HG03565 (cell line): ENCODE results near the gene DIP2C.

Experiments
- ATAC-seq: cut with Tn5 transposase; IDR thresholded peaks from one replicate; pipeline ENCODE4 v1.9.1; 2021; ENCODE audit warnings: mild to moderate bottlenecking, moderate library complexity; ENCODE audit not compliant: unreplicated experiment

The DIP2C gene, protein sequence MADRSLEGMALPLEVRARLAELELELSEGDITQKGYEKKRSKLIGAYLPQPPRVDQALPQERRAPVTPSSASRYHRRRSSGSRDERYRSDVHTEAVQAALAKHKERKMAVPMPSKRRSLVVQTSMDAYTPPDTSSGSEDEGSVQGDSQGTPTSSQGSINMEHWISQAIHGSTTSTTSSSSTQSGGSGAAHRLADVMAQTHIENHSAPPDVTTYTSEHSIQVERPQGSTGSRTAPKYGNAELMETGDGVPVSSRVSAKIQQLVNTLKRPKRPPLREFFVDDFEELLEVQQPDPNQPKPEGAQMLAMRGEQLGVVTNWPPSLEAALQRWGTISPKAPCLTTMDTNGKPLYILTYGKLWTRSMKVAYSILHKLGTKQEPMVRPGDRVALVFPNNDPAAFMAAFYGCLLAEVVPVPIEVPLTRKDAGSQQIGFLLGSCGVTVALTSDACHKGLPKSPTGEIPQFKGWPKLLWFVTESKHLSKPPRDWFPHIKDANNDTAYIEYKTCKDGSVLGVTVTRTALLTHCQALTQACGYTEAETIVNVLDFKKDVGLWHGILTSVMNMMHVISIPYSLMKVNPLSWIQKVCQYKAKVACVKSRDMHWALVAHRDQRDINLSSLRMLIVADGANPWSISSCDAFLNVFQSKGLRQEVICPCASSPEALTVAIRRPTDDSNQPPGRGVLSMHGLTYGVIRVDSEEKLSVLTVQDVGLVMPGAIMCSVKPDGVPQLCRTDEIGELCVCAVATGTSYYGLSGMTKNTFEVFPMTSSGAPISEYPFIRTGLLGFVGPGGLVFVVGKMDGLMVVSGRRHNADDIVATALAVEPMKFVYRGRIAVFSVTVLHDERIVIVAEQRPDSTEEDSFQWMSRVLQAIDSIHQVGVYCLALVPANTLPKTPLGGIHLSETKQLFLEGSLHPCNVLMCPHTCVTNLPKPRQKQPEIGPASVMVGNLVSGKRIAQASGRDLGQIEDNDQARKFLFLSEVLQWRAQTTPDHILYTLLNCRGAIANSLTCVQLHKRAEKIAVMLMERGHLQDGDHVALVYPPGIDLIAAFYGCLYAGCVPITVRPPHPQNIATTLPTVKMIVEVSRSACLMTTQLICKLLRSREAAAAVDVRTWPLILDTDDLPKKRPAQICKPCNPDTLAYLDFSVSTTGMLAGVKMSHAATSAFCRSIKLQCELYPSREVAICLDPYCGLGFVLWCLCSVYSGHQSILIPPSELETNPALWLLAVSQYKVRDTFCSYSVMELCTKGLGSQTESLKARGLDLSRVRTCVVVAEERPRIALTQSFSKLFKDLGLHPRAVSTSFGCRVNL (N-terminal part only)

DNA sequence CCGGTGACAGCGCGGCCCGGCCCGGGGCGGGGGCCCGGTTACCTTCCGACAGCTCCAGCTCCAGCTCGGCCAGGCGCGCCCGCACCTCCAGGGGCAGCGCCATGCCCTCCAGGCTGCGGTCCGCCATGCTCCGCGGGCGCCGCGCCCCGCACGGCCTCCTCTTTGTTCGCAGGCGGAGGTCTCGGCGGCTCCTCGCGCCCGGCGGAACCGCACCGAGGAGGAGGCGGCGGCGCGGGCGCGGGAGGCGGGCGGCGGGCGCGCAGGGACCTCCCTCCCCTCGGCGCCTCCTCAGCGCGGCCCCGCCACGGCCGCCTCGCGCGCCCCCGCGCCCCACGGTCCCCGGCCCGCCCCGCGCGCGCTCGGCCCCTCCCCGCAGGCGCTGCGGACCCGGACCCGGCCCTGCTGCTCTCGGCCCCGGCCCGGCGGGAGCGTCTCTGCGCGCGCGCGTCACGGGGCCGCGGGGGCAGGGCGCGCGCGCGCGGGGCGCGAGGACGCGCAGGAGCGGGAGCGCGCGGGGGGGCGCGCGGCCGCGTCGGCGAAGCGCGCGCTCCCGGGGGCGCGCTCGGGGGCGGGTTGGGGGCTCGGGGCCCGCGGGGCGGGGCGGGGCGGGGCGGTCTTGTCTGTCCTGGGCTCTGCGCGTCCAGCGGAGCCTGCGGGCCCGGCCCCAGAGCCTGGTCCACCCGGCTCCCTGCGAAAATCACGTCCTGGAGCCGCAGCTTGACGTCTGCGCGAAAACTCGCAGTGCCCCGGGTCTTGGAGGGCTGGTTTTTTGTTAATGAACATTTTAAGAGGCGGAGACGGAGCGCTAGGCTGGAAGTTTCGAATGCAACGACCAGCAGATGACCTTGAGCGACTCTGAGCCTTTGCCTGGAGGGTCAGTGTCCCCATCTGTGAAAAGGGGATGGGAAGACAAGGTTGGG lies at the start of gene DIP2C:
Gene DIP2C (minus strand): TSS at position 217 of the 920 bp plus-strand sequence. CDS start 90 bp downstream, at position 127.
- no peak for ATAC-seq

GRCh38 chr10:734481-734880 lies 45.0 kb upstream of the DIP2C start:
- ATAC-seq: no peak

GRCh38 chr10:733086-733485 lies 43.6 kb upstream of the DIP2C start:
- ATAC-seq: no peak

DNA sequence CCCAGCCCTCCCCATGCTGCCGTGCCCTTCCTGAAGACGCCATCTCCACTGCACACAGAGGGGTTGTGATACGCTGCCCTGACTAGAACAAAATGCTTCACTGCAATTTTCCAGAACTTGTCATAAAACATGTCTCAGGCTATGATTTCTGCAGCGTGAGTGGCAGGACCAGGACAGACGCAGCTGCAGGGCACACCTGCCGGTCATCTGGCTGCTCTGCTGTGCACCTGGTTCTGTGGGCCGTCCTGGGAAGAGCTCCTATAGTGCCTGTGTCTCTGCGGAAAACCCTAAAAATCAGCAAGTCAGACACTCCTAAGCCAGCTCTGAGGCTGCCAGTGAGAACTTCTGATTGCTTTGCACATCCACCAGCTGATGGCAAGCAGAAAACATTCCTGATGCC lies 39.7 kb upstream of the DIP2C start:
- ATAC-seq: no peak

- no peak for ATAC-seq
These were observed 39.1 kb upstream of the DIP2C start for GRCh38 chr10:728603-729002.

DNA sequence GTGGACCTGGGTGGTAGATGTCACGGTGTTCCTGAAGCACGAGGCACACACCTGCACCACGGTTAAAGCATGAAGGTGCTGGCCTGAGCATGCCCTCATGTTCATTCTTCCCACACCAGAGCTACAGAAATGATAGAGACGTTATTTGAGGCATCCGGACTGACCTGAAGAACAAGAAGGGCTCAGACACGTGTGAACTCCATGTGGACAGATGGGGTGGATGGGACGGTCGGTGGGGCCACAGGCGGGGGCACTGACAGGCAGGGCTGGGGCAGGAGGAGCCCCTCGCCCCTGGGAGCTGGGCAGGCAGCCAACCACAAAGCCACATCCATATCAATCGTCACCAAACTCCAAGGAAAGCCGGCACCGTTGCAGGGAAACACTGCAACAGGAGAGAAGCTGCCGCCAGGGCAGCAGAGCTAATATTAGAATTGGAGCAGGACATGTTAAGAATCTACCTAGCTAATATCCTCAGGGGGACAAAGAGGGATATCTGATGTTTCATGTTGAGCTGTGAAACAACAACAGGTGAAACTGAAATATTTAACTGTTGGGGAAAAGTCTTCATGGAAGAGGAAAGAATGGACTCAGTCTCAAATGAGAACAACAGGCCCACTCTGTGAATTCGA lies 37.8 kb upstream of the DIP2C start:
- ATAC-seq: no peak

- no peak for ATAC-seq
These were observed 36.3 kb upstream of the DIP2C start for GRCh38 chr10:725786-726185.

GRCh38 chr10:725302-725701 lies 35.8 kb upstream of the DIP2C start:
- ATAC-seq: no peak

DNA sequence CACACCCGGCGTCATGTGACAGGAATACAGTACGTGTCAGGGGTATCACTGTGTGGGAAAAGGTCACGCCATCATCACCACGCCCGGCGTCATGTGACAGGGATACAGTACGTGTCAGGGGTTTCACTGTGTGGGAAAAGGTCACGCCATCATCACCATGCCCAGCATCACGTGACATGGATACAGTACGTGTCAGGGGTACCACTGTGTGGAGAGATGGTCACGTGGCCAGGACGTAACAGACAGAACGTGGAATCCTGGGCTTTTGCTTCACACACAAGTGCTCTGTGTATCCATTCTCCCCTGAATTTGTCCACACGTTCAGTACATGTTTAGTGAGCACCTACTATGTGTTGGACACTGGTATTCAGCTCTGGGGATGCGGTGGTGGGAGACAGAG lies 34.5 kb upstream of the DIP2C start:
- ATAC-seq: no peak

DNA sequence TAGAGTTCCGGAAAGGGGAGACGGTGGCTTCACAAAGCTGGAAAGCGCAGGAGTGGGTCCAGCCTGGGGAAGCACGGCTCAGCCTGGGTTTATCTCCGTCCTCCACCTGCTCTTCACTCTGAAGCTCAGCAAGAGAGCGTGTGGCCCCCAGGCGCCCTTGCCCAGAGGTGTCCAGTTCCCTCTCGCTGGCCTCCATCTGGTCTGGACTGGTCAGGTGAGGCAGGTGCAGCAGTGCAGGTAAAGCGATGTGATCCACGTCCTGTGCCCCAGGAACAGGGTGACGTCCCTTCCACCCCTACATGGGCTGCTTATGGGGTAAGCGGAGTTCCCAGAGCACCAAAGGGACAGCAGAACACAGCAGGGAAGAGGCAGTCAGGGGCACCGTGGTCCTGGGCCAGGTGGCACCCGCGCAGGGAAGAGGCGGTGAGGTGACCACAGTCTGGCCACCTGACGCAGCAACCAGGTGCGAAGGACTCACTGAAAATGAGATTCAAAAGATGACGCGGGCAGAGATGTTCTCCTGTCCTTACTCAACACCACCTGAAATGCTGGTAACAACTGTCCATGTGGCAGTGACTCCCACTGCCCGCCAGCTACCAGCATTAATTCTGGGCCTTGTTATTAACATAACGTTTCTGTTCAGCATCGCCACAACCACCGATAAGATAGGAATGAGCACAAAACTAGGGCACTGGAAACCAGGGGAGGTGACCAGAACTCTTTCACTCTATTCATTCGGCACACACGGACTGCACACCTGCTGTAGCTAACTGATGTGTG lies 33.0 kb upstream of the DIP2C start:
- ATAC-seq: no peak

DNA sequence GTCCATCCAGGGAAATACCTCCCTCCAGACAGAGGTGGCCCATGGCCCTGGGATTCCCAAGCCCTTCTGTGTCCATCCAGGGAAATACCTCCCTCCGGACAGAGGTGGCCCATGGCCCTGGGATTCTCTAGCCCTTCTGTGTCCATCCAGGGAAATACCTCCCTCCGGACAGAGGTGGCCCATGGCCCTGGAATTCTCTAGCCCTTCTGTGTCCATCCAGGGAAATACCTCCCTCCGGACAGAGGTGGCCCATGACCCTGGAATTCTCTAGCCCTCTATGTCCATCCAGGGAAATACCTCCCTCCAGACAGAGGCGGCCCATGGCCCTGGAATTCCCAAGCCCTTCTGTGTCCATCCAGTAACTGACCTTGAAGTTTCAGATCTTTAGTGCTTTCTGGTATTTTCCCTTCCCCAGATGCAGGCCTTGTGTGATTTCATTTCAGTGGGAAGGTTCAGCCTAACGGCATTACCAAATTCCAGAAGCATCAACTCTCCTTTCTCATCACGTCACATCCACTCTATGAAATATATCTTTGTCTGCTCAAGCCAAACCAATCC lies 28.8 kb upstream of the DIP2C start:
- no peak for ATAC-seq

DNA sequence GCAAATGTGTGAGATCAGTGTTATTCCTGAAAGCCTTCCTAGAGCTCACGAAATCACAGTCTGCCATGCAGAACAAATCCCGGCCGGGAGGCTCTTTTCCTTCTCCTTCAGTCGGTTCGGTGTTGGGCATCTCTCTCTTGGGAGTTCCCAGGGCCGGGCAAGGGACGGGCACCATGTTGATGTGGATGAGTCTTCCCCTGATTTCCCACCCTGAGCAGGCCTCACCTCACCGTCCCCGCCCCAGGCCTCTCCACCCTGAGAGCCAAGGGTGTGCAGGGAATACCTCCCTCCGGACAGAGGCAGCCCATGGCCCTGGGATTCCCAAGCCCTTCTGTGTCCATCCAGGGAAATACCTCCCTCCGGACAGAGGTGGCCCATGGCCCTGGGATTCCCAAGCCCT lies 28.0 kb upstream of the DIP2C start:
- no peak for ATAC-seq

GRCh38 chr10:716821-717220 lies 27.4 kb upstream of the DIP2C start:
- no peak for ATAC-seq

DNA sequence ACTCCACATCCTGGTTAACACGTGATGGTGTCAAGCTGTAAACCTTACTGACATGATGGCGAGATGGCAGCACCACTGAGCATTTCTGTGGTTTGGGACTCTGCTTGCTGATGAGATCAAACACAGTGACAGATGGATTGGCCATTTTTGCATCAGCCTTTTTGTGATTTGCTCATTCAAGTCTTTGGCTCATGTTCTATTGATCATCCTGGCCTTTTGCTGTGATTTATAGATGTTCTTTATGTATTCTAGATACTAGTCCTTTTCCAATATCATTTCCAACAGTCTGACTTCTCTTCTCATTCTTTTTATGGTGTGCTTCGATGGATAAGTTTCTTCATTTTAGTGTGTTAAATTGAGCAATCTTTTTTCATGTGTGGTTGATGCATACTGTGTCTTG lies 24.7 kb upstream of the DIP2C start:
- ATAC-seq: no peak

DNA sequence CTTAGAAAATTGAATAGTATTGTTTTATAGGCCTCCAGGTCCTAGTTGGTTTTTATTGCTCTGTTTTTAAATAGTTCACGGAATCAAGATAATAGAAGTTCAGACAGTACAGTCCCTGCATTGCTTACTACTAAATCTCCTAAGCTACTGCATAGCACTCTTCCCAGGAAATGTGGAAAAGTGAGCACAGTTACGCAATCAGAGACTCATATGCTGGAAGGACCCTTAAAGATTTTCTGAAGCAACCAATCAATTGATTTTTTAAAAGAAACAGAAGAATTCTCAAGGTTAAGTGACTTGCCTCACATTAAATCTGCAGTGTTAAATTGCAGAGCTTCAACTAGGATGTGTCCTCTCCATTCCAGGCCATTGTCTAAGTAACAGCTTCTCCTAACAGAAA lies 23.1 kb upstream of the DIP2C start:
- no peak for ATAC-seq

GRCh38 chr10:712089-712488 lies 22.6 kb upstream of the DIP2C start:
- ATAC-seq: no peak

- no peak for ATAC-seq
These were observed 18.4 kb upstream of the DIP2C start for GRCh38 chr10:707861-708260.

GRCh38 chr10:707456-707855 lies 18.0 kb upstream of the DIP2C start:
- ATAC-seq: no peak

DNA sequence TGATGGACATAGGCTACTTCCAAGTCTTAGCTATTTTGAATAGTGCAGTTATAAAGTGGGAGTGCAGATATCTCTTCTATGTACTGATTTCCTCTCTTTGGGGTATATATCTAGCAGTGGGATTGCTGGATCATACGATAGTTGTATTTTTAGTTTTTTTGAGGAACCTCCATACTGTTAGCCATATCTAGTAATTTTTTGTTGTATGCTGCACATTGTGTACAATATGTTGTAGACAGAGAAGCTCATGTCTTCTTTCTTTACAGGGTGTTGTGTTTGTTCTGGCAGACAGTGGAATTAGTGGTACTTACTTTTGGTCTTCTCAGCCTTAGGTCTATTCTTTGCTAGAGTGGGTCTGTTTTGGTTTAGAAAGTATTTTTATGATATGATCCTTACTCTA lies 13.7 kb upstream of the DIP2C start:
- no peak for ATAC-seq
